ENCODE data around the gene SCN3B. TPM values are rescaled to one million over a fixed set of nuclear protein-coding genes. Genes with fewer than 3 reads are reported as not detected.

Gene SCN3B
- polyA plus RNA-seq, 1 experiment: 0.17 TPM

- Histone ChIP-seq H3K9me3 (ENCODE audit: control insufficient read depth, insufficient read depth, low read length) (no peaks in the 10 kb centered on the region; the same call in 1 of the 2 replicates), H3K27me3 (ENCODE audit: control insufficient read depth, insufficient read depth, low read length) (no peaks in the 10 kb centered on the region), H3K4me3 (ENCODE audit: low read depth, low read length) (no peak overlapping the region), H3K27ac (ENCODE audit: low read depth, low read length) (no peak overlapping the region)
- no peak for TF ChIP-seq CTCF (IDR thresholded peaks at IDR 0.05; ENCODE audit: low read depth, low read length)
- no peak for DNase-seq (ENCODE audit: low read depth, low spot score)
- POLR2A ChIA-PET: no interaction called here
- CTCF ChIA-PET: no interaction called here
Observed at GRCh38 chr11:123588864-123589262, 65.6 kb downstream of the SCN3B start.

- Histone ChIP-seq H3K27ac (ENCODE audit: low read depth, low read length) (no peak overlapping the region), H3K9me3 (ENCODE audit: control insufficient read depth, insufficient read depth, low read length) (no peaks in the 10 kb centered on the region; the same call in 1 of the 2 replicates), H3K27me3 (ENCODE audit: control insufficient read depth, insufficient read depth, low read length) (no peaks in the 10 kb centered on the region), H3K4me3 (ENCODE audit: low read depth, low read length) (no peak overlapping the region)
- DNase-seq (ENCODE audit: low read depth, low spot score): no peak
- TF ChIP-seq CTCF (IDR thresholded peaks at IDR 0.05; ENCODE audit: low read depth, low read length): no peak
- POLR2A ChIA-PET: no interaction called here
- CTCF ChIA-PET: no interaction called here
Observed at GRCh38 chr11:123588117-123588863, 66.1 kb downstream of the SCN3B start.

GRCh38 chr11:123587559-123587958 is 66.9 kb downstream of the SCN3B start:
- Histone ChIP-seq H3K4me3 (ENCODE audit: low read depth, low read length) (no peak overlapping the region), H3K27ac (ENCODE audit: low read depth, low read length) (no peak overlapping the region), H3K9me3 (ENCODE audit: control insufficient read depth, insufficient read depth, low read length) (no peaks in the 10 kb centered on the region; the same call in 1 of the 2 replicates), H3K27me3 (ENCODE audit: control insufficient read depth, insufficient read depth, low read length) (no peaks in the 10 kb centered on the region)
- ChIA-PET CTCF (interaction anchor here (3.6 kb wide), 1 partner anchor 11 kb away, joined by 22 read pairs; no protein-coding TSS in a partner anchor), POLR2A (no interaction called here)
- DNase-seq (ENCODE audit: low read depth, low spot score): no peak
- TF ChIP-seq CTCF (IDR thresholded peaks at IDR 0.05; ENCODE audit: low read depth, low read length): no peak

- DNase-seq (ENCODE audit: low read depth, low spot score): no peak
- Histone ChIP-seq H3K27ac (ENCODE audit: low read depth, low read length) (no peak overlapping the region), H3K27me3 (ENCODE audit: control insufficient read depth, insufficient read depth, low read length) (no peaks in the 10 kb centered on the region), H3K9me3 (ENCODE audit: control insufficient read depth, insufficient read depth, low read length) (no peaks in the 10 kb centered on the region; the same call in 1 of the 2 replicates), H3K4me3 (ENCODE audit: low read depth, low read length) (no peak overlapping the region)
- no peak for TF ChIP-seq CTCF (IDR thresholded peaks at IDR 0.05; ENCODE audit: low read depth, low read length)
- ChIA-PET POLR2A (no interaction called here), CTCF (interaction anchor here (1.1 to 3.6 kb wide), 3 partner anchors 11 to 124 kb away, joined by 7 to 22 read pairs (median 7); no protein-coding TSS in a partner anchor)
Observed at GRCh38 chr11:123587044-123587443, 67.4 kb downstream of the SCN3B start.

- ChIA-PET POLR2A (no interaction called here), CTCF (interaction anchor here (0.6 to 3.6 kb wide), 4 partner anchors 10 to 125 kb away, joined by 5 to 22 read pairs (median 7); no protein-coding TSS in a partner anchor)
- no peak overlapping the region for H3K4me3 ChIP-seq (ENCODE audit: low read depth, low read length)
- no peaks in the 10 kb centered on the region; the same call in 1 of the 2 replicates for H3K9me3 ChIP-seq (ENCODE audit: control insufficient read depth, insufficient read depth, low read length)
- H3K27me3 ChIP-seq (ENCODE audit: control insufficient read depth, insufficient read depth, low read length): no peaks in the 10 kb centered on the region
- no peak overlapping the region for H3K27ac ChIP-seq (ENCODE audit: low read depth, low read length)
- DNase-seq (ENCODE audit: low read depth, low spot score): no peak
- no peak for TF ChIP-seq CTCF (IDR thresholded peaks at IDR 0.05; ENCODE audit: low read depth, low read length)
Observed at GRCh38 chr11:123586568-123586967, 67.9 kb downstream of the SCN3B start.

All from AG04450 (cell line).